CD1c-positive myeloid dendritic cell (primary cell): Measurements from ENCODE around the gene RPL26.
"Not testable (repeated sequence)": the region's sequence is repeated elsewhere in the genome, so short reads cannot be mapped to it uniquely, and the experiment has no call there.

Experiments used
- DNase-seq: peaks from one replicate; pipeline ENCODE4 v3.0.0-alpha.2; 2016; ENCODE audit errors: extremely low spot score

Gene RPL26

GRCh38 chr17:8366231-8366630 is 16.8 kb downstream of the RPL26 start:
- DNase-seq, result no peak

- DNase-seq, result no peak
Measured at GRCh38 chr17:8365143-8365542, 17.9 kb downstream of the RPL26 start.

DNA sequence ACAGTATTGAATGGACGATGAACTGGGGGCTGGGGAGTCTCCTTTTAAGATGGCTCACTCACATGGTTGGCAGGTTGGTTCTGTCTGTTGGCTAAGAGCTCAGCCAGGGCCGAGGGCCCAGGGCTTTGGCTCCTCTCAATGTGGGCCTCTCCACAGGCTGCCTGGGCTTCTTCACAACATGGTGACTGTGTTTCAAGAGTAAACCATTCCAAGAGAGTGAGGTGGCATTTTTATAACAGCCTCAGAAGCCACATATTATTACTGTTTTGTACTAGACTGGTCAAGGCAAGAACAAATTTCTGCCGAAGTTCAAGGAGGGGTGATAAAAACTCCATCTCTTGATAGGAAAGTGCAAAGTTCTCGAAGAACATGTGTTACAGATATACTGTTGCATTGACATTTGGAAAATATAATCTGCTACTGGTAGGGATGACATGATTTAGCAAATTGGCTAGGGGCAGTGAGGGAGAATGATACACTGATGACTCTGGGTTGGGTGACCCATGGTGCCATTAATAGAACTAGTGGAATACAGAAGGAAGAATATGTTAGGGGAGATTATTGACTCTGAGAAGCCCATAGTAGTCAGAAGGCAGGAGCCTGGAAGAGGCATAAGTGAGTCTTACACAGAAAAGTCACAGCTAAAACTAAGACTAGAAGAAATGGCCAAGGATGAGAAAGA is 20.2 kb downstream of the RPL26 start:
- DNase-seq, result no peak

GRCh38 chr17:8360751-8361150 is 22.2 kb downstream of the RPL26 start:
- no peak for DNase-seq

DNA sequence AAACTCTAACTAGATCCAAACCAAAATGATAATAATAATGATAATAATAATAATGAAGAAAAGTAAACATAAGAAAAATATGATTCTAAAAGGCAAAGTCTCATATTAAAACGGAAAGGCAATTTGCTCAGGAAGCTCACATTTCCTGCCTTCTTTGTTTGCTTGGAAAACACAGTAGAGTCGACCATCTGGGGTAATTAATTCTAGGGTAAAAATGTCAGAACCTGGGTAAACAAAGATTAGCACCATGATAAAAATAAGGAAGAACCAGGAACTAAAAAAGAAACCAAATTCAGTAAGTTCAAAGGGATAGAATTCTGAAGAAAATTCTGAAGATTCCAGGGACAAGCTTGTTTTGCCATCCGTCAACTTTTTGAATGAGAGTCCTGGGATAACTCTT is 22.7 kb downstream of the RPL26 start:
- DNase-seq, result no peak

GRCh38 chr17:8359769-8360168 is 23.2 kb downstream of the RPL26 start:
- DNase-seq, result no peak

DNA sequence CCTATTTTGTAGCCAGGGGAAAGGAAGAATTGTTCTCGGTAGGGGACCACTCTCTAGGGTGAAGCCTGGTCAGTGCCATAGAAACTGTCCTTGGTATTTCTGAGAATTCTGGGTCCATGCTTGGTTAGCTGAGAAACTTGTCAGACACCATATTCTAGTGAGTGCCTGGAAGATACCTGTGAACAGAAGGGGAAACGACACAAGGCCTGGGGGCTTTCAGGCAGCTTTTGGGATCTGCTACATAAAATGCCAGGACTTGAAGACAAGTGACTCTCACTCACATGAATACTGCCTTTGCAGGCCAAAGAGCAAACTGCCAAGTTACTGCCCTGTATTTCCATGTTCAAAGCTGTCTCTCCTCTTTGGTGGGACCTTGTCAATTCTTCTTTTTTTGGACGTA is 25.1 kb downstream of the RPL26 start:
- DNase-seq, result no peak

DNA sequence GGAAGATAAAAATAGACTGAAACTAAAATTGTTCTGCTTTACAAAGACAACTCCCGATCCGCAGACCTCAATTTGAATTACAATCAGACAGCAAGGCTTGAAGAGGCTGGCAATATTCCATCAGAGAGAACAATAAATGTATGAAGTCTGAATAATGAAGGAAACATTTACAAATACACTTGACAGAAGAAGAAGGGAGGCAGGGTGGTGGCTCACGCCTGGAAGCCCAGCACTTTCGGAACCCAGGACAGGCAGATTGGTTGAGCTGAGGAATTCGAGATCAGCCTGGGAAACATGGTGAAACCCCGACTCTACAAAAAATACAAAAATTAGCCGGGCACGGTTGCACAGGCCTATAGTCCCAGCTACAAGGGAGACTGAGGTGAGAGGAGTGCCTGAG is 28.8 kb downstream of the RPL26 start:
- DNase-seq, result no peak

GRCh38 chr17:8353736-8354135 is 29.3 kb downstream of the RPL26 start:
- DNase-seq, result no peak

DNA sequence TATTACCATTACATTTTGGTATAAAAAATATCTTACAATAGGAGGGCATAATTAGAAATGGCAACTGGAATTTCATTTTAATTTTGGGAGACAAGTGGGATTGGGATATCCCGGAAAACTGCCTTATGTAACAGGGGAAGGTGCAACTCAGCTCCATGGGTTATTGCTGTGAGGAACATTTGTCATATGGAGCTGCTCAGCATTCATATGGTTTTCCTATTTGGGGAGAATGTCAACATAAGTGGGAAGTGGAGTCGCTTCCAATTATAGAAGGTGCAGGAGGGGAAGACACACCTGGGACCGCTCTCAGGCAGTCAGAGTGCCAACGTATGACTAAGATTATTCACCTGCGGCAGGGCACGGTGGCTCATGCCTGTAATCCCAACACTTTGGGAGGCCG is 32.7 kb downstream of the RPL26 start:
- no peak for DNase-seq

GRCh38 chr17:8347001-8347400 is 36.0 kb downstream of the RPL26 start:
- not testable (repeated sequence) for DNase-seq

DNA sequence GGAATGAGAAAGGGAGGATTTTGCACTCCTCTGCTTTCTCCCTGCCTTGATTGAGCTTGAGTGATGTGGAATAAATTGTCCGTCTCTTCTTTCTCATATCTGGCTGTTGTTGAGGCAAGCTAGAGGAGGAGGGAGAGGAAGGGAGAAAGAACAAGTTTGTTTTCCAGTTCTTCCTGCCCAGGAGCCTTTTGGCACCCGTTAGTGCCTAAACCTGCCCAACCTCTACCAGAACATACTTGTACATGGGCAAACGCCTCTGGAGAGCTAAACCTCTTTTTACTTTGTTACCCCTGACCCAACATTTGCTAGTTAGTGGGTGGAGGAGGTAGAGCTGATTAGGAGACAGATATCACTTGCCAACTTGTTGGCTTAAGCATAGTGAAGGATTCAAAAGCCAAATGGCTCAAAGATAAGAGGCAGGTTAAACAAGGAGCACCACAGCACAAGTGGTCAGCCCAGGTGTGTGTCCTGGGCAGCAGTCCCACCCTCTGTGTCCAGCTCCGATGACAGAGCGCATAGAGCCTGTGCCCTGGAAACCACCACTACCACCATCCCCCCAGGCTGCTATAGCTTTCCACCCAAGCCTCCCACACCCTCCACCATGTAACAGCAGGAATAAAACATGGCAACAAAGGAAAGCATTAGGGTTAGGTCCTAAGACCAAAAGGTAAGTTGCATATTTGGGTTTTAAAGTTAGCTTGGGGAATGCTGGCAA is 36.9 kb downstream of the RPL26 start:
- DNase-seq, result no peak

GRCh38 chr17:8345052-8345690 is 37.8 kb downstream of the RPL26 start:
- DNase-seq, result no peak

DNA sequence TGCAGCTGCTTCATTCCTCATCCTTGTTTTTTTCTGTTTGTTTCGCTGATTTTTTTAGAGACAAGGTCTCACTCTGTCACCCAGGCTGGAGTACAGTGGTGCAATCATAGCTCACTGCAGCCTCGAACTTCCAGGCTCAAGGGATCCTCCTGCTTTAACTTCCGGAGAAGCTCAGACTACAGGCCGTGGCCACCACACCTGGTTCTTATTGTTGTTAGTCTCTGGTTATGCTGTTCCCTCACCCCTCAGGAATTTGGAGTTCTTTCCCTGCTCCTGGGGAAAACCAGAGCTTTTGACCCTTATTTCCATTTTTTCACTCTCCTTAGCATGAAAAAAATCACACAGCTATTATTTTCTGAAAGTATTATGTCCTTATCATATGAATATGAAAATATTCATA is 41.5 kb downstream of the RPL26 start:
- DNase-seq, result no peak

- no peak for DNase-seq
Measured at GRCh38 chr17:8339540-8339939, 43.5 kb downstream of the RPL26 start, which contains the start of gene ODF4. Gene ODF4, plus strand, starts transcription at chr17:8339840. Its CDS starts 212 bp downstream, at chr17:8340052.

- no peak for DNase-seq
Measured at GRCh38 chr17:8338753-8339140, 44.2 kb downstream of the RPL26 start.

DNA sequence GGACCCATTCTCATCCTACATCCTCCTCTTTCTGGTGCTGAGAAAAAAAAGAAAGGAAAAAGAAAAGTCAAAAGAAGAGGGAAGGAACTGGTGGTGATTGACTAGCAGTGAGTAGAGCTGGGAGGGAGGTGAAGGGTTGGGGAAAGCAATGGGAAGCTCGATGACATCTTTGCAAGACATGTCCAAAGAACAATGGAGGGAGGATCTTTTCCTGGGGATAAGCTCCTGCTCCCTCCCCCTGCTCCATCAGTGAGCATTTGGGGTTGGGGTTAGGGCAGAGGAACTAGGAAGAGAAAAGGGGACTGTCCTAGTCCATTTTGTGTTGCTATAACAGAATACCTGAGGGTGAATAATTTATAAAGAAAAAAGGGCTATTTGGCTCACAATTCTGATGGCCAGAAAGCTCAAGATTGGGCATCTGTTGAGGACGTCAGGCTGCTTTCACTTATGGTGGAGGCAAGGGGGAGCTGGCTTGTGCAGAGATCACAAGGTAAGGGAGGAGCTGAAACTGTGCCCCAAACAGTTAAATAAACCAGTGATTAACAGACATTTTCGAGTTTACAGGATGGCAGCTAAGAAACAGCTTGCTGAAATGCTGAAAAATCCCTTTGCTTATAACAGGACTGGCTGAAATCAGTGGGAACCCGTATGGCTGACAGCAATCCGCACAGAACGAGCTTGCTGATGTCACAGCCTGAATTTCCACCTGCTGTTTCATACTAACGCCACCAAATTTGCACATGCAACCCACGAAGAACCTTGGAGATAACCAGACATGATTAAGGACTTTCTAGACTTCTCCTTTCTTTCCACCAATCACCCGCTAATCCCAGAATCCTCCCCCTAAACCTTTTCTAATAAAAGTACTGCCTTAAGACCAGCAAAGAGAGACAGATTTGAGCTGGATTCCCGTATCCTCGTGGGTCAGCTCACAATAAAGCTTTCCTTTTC is 44.9 kb downstream of the RPL26 start:
- DNase-seq, result peak; percentile 40

GRCh38 chr17:8333281-8333680 is 49.7 kb downstream of the RPL26 start:
- no peak for DNase-seq

GRCh38 chr17:8332688-8333087 is 50.3 kb downstream of the RPL26 start:
- no peak for DNase-seq

GRCh38 chr17:8332128-8332527 is 50.9 kb downstream of the RPL26 start:
- DNase-seq, result no peak
